GM18520 (cell line): ENCODE data around the gene RASA4B.
"Not testable (repeated sequence)": the region's sequence is repeated elsewhere in the genome, so short reads cannot be mapped to it uniquely, and the experiment has no call there.

Source experiments
- ATAC-seq: cut with Tn5 transposase; IDR thresholded peaks from one replicate; pipeline ENCODE4 v1.9.1; 2021; ENCODE audit not compliant: unreplicated experiment

RASA4B gene

GRCh38 chr7:102512642-102513221, 4.8 kb downstream of the RASA4B start:
- not testable (repeated sequence) for ATAC-seq

- not testable (repeated sequence) for ATAC-seq
These were observed 5.6 kb downstream of the RASA4B start for GRCh38 chr7:102511860-102512522.

GRCh38 chr7:102510575-102510974, 7.0 kb downstream of the RASA4B start:
- not testable (repeated sequence) for ATAC-seq

GRCh38 chr7:102507410-102508088, 10.0 kb downstream of the RASA4B start:
- not testable (repeated sequence) for ATAC-seq

GRCh38 chr7:102505298-102506185, 12.0 kb downstream of the RASA4B start:
- ATAC-seq = not testable (repeated sequence)

GRCh38 chr7:102503141-102503540, 14.4 kb downstream of the RASA4B start:
- ATAC-seq = not testable (repeated sequence)

GRCh38 chr7:102498321-102498720, 19.3 kb downstream of the RASA4B start:
- not testable (repeated sequence) for ATAC-seq

- ATAC-seq = not testable (repeated sequence)
These were observed 20.3 kb downstream of the RASA4B start for GRCh38 chr7:102497308-102497707.

- not testable (repeated sequence) for ATAC-seq
These were observed 20.7 kb downstream of the RASA4B start for GRCh38 chr7:102496861-102497260.

- peak; percentile 57 for ATAC-seq
These were observed 23.0 kb downstream of the RASA4B start for GRCh38 chr7:102494473-102495149.

GRCh38 chr7:102494026-102494425, 23.6 kb downstream of the RASA4B start:
- ATAC-seq = not testable (repeated sequence)

- ATAC-seq = not testable (repeated sequence)
These were observed 24.2 kb downstream of the RASA4B start for GRCh38 chr7:102493220-102493935.

- not testable (repeated sequence) for ATAC-seq
These were observed 27.0 kb downstream of the RASA4B start for GRCh38 chr7:102490529-102491075.

GRCh38 chr7:102484317-102484716, 33.3 kb downstream of the RASA4B start:
- ATAC-seq = not testable (repeated sequence)

- not testable (repeated sequence) for ATAC-seq
These were observed 35.6 kb downstream of the RASA4B start for GRCh38 chr7:102481962-102482361.

GRCh38 chr7:102479982-102480637, 37.5 kb downstream of the RASA4B start:
- not testable (repeated sequence) for ATAC-seq

- peak; percentile 19 for ATAC-seq
These were observed 38.4 kb downstream of the RASA4B start for GRCh38 chr7:102479209-102479584.

- peak; percentile 66 for ATAC-seq
These were observed 39.0 kb downstream of the RASA4B start, which contains the start of gene POLR2J for GRCh38 chr7:102478314-102479208. Gene POLR2J (minus strand): TSS chr7:102478922. CDS start chr7:102478860, 62 bp downstream.
